WTC11 (cell line): ENCODE data around the gene SGPP2. TPM values are rescaled to one million over a fixed set of nuclear protein-coding genes. Genes with fewer than 3 reads are reported as not detected.

Experiments
- ATAC-seq: fragments of 200-7000 bp; cut with Tn5 transposase; 2 replicates; pipeline ENCODE4 v1.10.0; 2021; ENCODE audit warnings: mild to moderate bottlenecking, moderate library complexity
- CTCF ChIA-PET: fragments of 300-600 bp; sonication (Branson Sonifier 250); formaldehyde crosslinking; loops from one replicate; lab custom pipeline; 2021; ENCODE audit warnings: antibody characterized with exemption; lab: Charles Lee
- POLR2A ChIA-PET: fragments of 350-600 bp; sonication (Branson Sonifier 250); formaldehyde crosslinking; loops from one replicate; lab custom pipeline; 2021; ENCODE audit warnings: antibody characterized with exemption; lab: Charles Lee
- DNase-seq: peaks from one replicate; pipeline ENCODE4 v3.0.0; 2021; ENCODE audit warnings: low spot score
- H3K27ac Mint-ChIP-seq: 2 replicates; pipeline ENCODE4 v1.8.0; 2021; ENCODE audit warnings: mixed read lengths
- H3K27me3 Mint-ChIP-seq: 2 replicates; pipeline ENCODE4 v1.8.0; 2021; ENCODE audit warnings: low read depth, mild to moderate bottlenecking, moderate library complexity, mixed read lengths
- H3K36me3 Mint-ChIP-seq: 2 replicates; pipeline ENCODE4 v1.8.0; 2021; ENCODE audit warnings: mixed read lengths
- H3K4me1 Mint-ChIP-seq: 2 replicates; pipeline ENCODE4 v1.8.0; 2022; ENCODE audit warnings: mixed read lengths
- H3K4me3 Mint-ChIP-seq: 2 replicates; pipeline ENCODE4 v1.8.0; 2021; ENCODE audit warnings: mild to moderate bottlenecking, moderate library complexity, mixed read lengths
- H3K9me3 Mint-ChIP-seq: 2 replicates; pipeline ENCODE4 v1.8.0; 2021; ENCODE audit warnings: mixed read lengths
- CBFB ChIP-seq: sonication (generic); formaldehyde crosslinking; IDR thresholded peaks from 2 replicates; pipeline ENCODE4 v1.8.1; 2022; ENCODE audit warnings: mild to moderate bottlenecking, low read depth, missing genetic modification reagents
- CREB1 ChIP-seq: sonication (generic); formaldehyde crosslinking; IDR thresholded peaks from 2 replicates; pipeline ENCODE4 v1.8.0; 2023; ENCODE audit warnings: mild to moderate bottlenecking, missing genetic modification reagents
- ELF4 ChIP-seq: sonication (generic); formaldehyde crosslinking; IDR thresholded peaks from 2 replicates; pipeline ENCODE4 v1.8.1; 2022; ENCODE audit warnings: low read depth, mild to moderate bottlenecking, moderate library complexity, missing genetic modification reagents
- ETV6 ChIP-seq: sonication (generic); formaldehyde crosslinking; IDR thresholded peaks from 2 replicates; pipeline ENCODE4 v1.8.1; 2022; ENCODE audit warnings: mild to moderate bottlenecking, missing genetic modification reagents
- GRHL2 ChIP-seq: fragments of 250-450 bp; sonication (Bioruptor Pico); IDR thresholded peaks from 2 replicates; pipeline ENCODE4 v1.8.0; 2022; ENCODE audit warnings: mild to moderate bottlenecking, moderate library complexity; ENCODE audit not compliant: insufficient replicate concordance, severe bottlenecking
- GTF2I ChIP-seq: fragments of 250-450 bp; sonication (Bioruptor Pico); conservative IDR thresholded peaks from 2 replicates; pipeline ENCODE4 v1.4.0; 2021; ENCODE audit warnings: mild to moderate bottlenecking
- HMGA2 ChIP-seq: fragments of 250-450 bp; sonication (Bioruptor Pico); IDR thresholded peaks from 2 replicates; pipeline ENCODE4 v1.4.0; 2021; ENCODE audit warnings: mild to moderate bottlenecking, moderate library complexity
- JAZF1 ChIP-seq: fragments of 250-450 bp; sonication (Bioruptor Pico); IDR thresholded peaks from 2 replicates; pipeline ENCODE4 v1.9.0; 2021; ENCODE audit warnings: moderate library complexity, mild to moderate bottlenecking, inconsistent platforms
- NFATC4 ChIP-seq: fragments of 250-450 bp; sonication (Bioruptor Pico); IDR thresholded peaks from 2 replicates; pipeline ENCODE4 v1.9.0; 2021; ENCODE audit warnings: mild to moderate bottlenecking
- SMAD4 ChIP-seq: sonication (generic); formaldehyde crosslinking; IDR thresholded peaks from 2 replicates; pipeline ENCODE4 v1.8.0; 2022; ENCODE audit warnings: mild to moderate bottlenecking, missing genetic modification reagents
- SP1 ChIP-seq: sonication (generic); formaldehyde crosslinking; conservative IDR thresholded peaks from 2 replicates; pipeline ENCODE4 v1.8.1; 2022; ENCODE audit warnings: missing genetic modification reagents
- TEAD1 ChIP-seq: sonication (generic); formaldehyde crosslinking; IDR thresholded peaks from 2 replicates; pipeline ENCODE4 v1.8.0; 2022; ENCODE audit warnings: mild to moderate bottlenecking, missing genetic modification reagents
- TEAD4 ChIP-seq: sonication (generic); formaldehyde crosslinking; IDR thresholded peaks from 2 replicates; pipeline ENCODE4 v1.8.0; 2022; ENCODE audit warnings: mild to moderate bottlenecking, missing genetic modification reagents
- TP53 ChIP-seq: sonication (generic); formaldehyde crosslinking; IDR thresholded peaks from 2 replicates; pipeline ENCODE4 v1.8.1; 2023; ENCODE audit warnings: mild to moderate bottlenecking, missing genetic modification reagents
- ZBTB21 ChIP-seq: sonication (generic); formaldehyde crosslinking; IDR thresholded peaks from 2 replicates; pipeline ENCODE4 v1.8.1; 2023; ENCODE audit warnings: mild to moderate bottlenecking, missing genetic modification reagents, borderline replicate concordance
- ZNF138 ChIP-seq: sonication (generic); formaldehyde crosslinking; conservative IDR thresholded peaks from 2 replicates; pipeline ENCODE4 v1.8.1; 2022; ENCODE audit warnings: mild to moderate bottlenecking, moderate library complexity, missing genetic modification reagents
- ZNF219 ChIP-seq: sonication (generic); formaldehyde crosslinking; IDR thresholded peaks from 2 replicates; pipeline ENCODE4 v1.8.0; 2023; ENCODE audit warnings: missing genetic modification reagents, mild to moderate bottlenecking, borderline replicate concordance
- ZNF416 ChIP-seq: fragments of 250-450 bp; sonication (Bioruptor Pico); IDR thresholded peaks from 2 replicates; pipeline ENCODE4 v1.9.0; 2021; ENCODE audit warnings: mild to moderate bottlenecking, inconsistent platforms
- total RNA-seq: library from RNA; stranded (reverse); gene quantifications from 3 replicates; pipeline ENCODE4 v1.2.3, GENCODE V29; 2021
- TF ChIP-seq, protein P1 (sequence below): sonication (generic); formaldehyde crosslinking; IDR thresholded peaks from 2 replicates; pipeline ENCODE4 v1.8.0; 2023; ENCODE audit warnings: mild to moderate bottlenecking, missing genetic modification reagents
- TF ChIP-seq, protein P2 (sequence below): sonication (generic); formaldehyde crosslinking; IDR thresholded peaks from 2 replicates; pipeline ENCODE4 v1.8.1; 2022; ENCODE audit warnings: missing genetic modification reagents, borderline replicate concordance
- TF ChIP-seq, protein P3 (sequence below): sonication (generic); formaldehyde crosslinking; conservative IDR thresholded peaks from 2 replicates; pipeline ENCODE4 v1.8.1; 2023; ENCODE audit warnings: mild to moderate bottlenecking, low read depth, missing genetic modification reagents, moderate library complexity
- TF ChIP-seq, protein P4 (sequence below): fragments of 250-450 bp; sonication (Bioruptor Pico); IDR thresholded peaks from 2 replicates; pipeline ENCODE4 v1.9.0; 2021; ENCODE audit warnings: mild to moderate bottlenecking

SGPP2 gene
- total RNA-seq, 1 experiment from 2014 or later, result 0.07 TPM

DNA sequence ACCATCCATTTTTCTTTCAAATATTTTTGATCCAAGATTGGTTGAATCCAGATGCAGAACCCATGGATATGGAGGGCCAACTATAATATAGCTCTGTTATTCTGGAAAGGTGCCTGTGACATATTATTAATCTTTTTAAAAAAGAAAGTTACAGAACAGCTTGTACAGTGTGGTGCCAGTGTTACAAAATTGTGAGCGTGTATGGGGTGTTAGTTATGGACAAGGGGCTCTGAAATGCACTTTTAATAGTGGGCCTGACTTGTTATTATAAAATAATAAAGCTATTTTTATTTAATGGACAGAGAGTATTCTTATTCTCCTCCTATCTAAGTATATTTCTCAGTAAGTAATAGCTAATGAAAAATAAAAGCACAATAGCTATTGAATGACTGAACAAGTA lies 120.3 kb downstream of the SGPP2 start (continued):
- no peak for TF ChIP-seq ZNF138
- TF ChIP-seq, protein P1, sequence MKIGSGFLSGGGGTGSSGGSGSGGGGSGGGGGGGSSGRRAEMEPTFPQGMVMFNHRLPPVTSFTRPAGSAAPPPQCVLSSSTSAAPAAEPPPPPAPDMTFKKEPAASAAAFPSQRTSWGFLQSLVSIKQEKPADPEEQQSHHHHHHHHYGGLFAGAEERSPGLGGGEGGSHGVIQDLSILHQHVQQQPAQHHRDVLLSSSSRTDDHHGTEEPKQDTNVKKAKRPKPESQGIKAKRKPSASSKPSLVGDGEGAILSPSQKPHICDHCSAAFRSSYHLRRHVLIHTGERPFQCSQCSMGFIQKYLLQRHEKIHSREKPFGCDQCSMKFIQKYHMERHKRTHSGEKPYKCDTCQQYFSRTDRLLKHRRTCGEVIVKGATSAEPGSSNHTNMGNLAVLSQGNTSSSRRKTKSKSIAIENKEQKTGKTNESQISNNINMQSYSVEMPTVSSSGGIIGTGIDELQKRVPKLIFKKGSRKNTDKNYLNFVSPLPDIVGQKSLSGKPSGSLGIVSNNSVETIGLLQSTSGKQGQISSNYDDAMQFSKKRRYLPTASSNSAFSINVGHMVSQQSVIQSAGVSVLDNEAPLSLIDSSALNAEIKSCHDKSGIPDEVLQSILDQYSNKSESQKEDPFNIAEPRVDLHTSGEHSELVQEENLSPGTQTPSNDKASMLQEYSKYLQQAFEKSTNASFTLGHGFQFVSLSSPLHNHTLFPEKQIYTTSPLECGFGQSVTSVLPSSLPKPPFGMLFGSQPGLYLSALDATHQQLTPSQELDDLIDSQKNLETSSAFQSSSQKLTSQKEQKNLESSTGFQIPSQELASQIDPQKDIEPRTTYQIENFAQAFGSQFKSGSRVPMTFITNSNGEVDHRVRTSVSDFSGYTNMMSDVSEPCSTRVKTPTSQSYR (CRISPR knock-in tag), result no peak
- TF ChIP-seq GTF2I (CRISPR knock-in tag), result no peak
- TF ChIP-seq HMGA2, result no peak
- no peak for TF ChIP-seq GRHL2
- TF ChIP-seq JAZF1, result no peak
- TF ChIP-seq TEAD1 (CRISPR knock-in tag), result no peak
- no peak for TF ChIP-seq ZNF416 (CRISPR knock-in tag)
- TF ChIP-seq ELF4, result no peak
- no peak for TF ChIP-seq SMAD4

DNA sequence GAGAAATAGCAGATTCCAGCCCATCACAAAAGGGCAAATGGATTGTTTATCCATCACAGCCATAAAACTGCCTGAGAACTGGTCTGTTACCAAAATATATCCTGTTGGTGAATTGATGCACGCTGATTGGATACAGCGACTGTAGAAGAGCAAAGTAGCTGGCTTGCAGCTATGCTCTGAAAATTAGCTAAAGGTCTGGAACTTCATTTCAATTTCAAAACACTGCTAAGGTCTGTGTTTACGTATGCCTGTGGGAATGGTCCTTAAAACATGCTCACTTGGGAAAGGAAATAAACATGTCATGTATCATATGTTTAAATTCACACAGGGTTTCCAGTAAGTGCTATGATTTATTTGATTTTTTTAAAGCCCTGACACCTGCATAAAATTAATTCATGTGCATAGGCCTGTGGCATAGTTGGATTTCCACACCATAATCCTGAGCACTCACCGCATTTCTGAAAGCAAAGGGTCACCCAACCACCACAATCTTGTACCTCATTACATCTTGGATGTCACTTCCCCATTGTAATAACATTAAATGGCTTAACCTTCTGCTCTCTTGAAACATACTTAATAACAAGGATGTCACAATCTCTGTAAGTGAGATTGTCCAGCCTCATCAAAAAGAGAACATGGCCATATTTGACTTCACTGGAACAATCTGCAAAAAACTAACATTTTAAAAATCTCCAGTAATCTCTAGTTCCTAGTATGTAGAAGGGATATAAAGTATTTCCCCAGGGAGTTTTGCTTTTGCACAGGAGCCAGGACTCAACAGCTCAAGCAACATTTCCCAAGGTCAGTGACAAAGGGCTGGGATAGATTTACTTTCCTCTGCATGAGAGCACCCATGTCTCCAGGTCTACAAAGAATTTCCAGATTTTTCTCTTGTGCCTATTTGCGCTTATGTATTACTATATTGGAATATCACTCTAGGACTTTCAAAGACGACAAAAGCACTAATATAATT lies 121.8 kb downstream of the SGPP2 start:
- POLR2A ChIA-PET, result no interaction called here
- Mint-ChIP-seq H3K27ac (no peak overlapping the region), H3K4me3 (no peak overlapping the region), H3K9me3 (no peaks in the 10 kb centered on the region), H3K4me1 (peaks cover 25% of the 10 kb centered on the region), H3K27me3 (peaks cover 3% of the 10 kb centered on the region; the same call in 1 of the 2 replicates), H3K36me3 (no peaks in the 10 kb centered on the region)
- no peak for DNase-seq
- CTCF ChIA-PET, result interaction anchor here (0.6 kb wide), 1 partner anchor 227 kb away, joined by 4 read pairs; no protein-coding TSS in a partner anchor
- ATAC-seq, result no peak
- TF ChIP-seq TEAD1 (CRISPR knock-in tag), result no peak
- TF ChIP-seq, protein P2, sequence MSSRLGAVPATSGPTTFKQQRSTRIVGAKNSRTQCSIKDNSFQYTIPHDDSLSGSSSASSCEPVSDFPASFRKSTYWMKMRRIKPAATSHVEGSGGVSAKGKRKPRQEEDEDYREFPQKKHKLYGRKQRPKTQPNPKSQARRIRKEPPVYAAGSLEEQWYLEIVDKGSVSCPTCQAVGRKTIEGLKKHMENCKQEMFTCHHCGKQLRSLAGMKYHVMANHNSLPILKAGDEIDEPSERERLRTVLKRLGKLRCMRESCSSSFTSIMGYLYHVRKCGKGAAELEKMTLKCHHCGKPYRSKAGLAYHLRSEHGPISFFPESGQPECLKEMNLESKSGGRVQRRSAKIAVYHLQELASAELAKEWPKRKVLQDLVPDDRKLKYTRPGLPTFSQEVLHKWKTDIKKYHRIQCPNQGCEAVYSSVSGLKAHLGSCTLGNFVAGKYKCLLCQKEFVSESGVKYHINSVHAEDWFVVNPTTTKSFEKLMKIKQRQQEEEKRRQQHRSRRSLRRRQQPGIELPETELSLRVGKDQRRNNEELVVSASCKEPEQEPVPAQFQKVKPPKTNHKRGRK, result no peak
- TF ChIP-seq TP53 (CRISPR knock-in tag), result no peak
- no peak for TF ChIP-seq ZBTB21 (CRISPR knock-in tag)
- TF ChIP-seq, protein P3, sequence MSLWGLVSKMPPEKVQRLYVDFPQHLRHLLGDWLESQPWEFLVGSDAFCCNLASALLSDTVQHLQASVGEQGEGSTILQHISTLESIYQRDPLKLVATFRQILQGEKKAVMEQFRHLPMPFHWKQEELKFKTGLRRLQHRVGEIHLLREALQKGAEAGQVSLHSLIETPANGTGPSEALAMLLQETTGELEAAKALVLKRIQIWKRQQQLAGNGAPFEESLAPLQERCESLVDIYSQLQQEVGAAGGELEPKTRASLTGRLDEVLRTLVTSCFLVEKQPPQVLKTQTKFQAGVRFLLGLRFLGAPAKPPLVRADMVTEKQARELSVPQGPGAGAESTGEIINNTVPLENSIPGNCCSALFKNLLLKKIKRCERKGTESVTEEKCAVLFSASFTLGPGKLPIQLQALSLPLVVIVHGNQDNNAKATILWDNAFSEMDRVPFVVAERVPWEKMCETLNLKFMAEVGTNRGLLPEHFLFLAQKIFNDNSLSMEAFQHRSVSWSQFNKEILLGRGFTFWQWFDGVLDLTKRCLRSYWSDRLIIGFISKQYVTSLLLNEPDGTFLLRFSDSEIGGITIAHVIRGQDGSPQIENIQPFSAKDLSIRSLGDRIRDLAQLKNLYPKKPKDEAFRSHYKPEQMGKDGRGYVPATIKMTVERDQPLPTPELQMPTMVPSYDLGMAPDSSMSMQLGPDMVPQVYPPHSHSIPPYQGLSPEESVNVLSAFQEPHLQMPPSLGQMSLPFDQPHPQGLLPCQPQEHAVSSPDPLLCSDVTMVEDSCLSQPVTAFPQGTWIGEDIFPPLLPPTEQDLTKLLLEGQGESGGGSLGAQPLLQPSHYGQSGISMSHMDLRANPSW (CRISPR knock-in tag), result no peak
- no peak for TF ChIP-seq TEAD4 (CRISPR knock-in tag)
- TF ChIP-seq SP1 (CRISPR knock-in tag), result no peak
- TF ChIP-seq ETV6 (CRISPR knock-in tag), result no peak
- no peak for TF ChIP-seq NFATC4 (CRISPR knock-in tag)
- TF ChIP-seq ZNF219 (CRISPR knock-in tag), result no peak
- TF ChIP-seq CBFB (CRISPR knock-in tag), result no peak
- no peak for TF ChIP-seq CREB1 (CRISPR knock-in tag)
- TF ChIP-seq, protein P4, sequence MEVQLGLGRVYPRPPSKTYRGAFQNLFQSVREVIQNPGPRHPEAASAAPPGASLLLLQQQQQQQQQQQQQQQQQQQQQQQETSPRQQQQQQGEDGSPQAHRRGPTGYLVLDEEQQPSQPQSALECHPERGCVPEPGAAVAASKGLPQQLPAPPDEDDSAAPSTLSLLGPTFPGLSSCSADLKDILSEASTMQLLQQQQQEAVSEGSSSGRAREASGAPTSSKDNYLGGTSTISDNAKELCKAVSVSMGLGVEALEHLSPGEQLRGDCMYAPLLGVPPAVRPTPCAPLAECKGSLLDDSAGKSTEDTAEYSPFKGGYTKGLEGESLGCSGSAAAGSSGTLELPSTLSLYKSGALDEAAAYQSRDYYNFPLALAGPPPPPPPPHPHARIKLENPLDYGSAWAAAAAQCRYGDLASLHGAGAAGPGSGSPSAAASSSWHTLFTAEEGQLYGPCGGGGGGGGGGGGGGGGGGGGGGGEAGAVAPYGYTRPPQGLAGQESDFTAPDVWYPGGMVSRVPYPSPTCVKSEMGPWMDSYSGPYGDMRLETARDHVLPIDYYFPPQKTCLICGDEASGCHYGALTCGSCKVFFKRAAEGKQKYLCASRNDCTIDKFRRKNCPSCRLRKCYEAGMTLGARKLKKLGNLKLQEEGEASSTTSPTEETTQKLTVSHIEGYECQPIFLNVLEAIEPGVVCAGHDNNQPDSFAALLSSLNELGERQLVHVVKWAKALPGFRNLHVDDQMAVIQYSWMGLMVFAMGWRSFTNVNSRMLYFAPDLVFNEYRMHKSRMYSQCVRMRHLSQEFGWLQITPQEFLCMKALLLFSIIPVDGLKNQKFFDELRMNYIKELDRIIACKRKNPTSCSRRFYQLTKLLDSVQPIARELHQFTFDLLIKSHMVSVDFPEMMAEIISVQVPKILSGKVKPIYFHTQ, result no peak
- TF ChIP-seq GTF2I (CRISPR knock-in tag), result no peak
